HK-2 (cell line): ENCODE data around the gene AFF3.
"Not testable (repeated sequence)": the region's sequence is repeated elsewhere in the genome, so short reads cannot be mapped to it uniquely, and the experiment has no call there.

ENCODE experiments used
- DNase-seq: peaks from one replicate; pipeline ENCODE4 v3.0.0-alpha.2; 2018; ENCODE audit not compliant: unreplicated experiment

Gene AFF3

GRCh38 chr2:100106460-100106859, 35.9 kb downstream of the AFF3 start:
- no peak for DNase-seq

DNA sequence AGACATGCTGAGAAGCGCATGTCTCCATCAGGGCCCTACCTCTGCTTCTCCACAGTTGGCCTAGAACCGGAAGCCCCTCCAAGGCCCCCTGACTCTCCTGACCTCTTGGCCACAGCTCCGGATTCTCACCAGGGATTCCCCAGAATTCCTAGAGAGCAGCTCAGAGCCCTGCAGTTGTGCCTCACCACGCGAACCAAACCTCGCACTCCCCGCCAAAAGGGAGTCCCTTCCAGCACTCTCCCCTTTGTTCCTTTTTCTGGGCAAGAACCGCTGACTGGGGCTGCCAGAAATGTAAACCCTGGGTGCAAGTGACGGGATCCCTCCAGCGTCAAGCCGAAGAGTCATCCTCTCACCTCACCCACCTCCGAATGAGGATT, 36.7 kb downstream of the AFF3 start:
- peak; percentile 27 for DNase-seq

- peak; percentile 32 for DNase-seq
Measured at GRCh38 chr2:100104718-100105677, 37.4 kb downstream of the AFF3 start.

GRCh38 chr2:100104265-100104664, 38.1 kb downstream of the AFF3 start:
- not testable (repeated sequence) for DNase-seq

DNA sequence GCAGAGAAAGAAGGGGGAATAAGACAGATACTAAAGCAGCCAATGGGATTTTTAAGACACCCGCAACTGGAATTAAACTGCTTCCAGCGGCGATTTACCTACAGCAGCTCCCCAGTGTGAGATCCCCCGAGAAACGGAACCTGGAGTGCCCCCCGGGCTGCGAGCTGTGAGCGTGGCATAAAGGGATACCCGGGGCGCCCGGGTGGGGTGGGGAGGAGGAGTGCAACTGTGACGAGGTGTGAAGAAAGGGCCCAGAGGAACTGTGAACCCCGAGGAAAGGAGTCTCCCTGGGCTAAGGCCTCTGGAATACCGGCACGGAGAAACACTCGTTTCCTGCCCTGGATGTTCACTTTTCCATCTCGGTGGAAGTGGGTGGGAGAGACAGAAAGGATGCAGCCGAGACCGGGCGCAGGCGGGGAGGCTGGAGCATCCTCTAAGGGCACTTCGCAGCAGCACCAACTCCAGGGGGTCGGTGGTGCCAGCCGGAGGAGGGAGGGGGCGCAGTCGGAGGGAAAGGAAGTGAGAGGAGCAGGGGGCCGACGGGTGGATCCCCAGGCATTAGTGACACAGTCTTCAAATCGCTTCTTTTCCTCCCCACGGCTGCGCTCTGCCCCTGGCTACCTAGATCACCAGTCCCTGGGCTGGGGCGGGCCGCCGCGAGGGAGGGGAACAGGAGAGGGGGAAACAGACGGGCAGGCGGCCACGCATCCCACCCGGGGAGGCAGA, 38.7 kb downstream of the AFF3 start:
- not testable (repeated sequence) for DNase-seq

DNA sequence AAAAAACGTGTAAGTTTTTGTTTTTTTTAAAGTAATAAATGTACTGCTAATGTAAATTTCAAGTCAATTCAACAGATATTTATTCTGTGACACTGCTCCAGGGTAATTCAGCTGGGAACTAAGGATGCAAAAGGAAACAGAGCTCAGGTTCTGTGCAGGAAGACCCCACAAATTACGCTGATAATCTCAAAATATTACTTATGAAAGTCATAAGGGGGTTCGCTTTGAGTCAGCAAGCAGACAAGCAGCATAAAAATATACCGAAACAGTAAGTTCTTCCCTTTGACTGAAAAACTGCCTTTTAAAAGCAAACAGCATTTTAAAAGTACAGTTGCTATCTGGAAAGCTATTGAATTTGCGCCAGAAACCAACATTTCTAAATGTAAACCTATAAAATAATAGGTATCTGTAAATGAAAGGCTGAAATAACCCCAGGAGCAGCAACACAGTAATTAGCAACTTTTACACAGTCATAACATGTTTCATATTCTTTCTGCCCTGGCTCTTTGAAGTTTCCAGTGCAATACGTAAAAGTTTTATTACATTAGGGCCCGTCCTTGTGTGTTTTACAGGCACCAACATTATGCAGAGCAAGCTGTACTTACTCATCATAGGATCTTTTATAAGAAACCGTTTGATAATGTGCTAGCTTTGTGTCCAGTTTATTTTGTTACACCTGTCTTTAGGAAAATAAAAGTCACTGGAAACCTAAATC, 39.8 kb downstream of the AFF3 start:
- DNase-seq, result not testable (repeated sequence)

DNA sequence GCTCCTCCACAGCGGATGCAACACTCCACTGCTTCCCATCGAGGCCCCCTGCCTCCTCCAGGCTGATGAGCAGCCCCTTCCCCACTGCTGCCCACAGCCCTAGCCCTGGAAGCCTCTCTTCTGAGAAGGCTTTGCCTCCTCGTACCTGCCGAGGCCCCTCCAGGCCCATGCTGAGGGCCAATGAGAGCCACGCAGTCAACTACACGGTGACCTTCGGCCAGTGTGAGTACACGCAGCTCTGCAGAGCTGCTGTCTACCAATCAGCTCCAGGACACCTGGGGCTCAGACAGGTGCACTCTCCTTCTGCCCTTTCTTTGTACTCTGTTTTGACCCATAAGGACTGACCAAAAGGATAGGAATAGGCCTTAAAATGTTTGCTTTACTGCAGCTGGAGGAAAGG, 43.5 kb downstream of the AFF3 start:
- DNase-seq, result not testable (repeated sequence)

GRCh38 chr2:100097611-100098294, 44.6 kb downstream of the AFF3 start:
- DNase-seq, result not testable (repeated sequence)

- DNase-seq, result not testable (repeated sequence)
Measured at GRCh38 chr2:100095845-100096244, 46.5 kb downstream of the AFF3 start.

GRCh38 chr2:100091807-100092206, 50.6 kb downstream of the AFF3 start:
- DNase-seq, result not testable (repeated sequence)

DNA sequence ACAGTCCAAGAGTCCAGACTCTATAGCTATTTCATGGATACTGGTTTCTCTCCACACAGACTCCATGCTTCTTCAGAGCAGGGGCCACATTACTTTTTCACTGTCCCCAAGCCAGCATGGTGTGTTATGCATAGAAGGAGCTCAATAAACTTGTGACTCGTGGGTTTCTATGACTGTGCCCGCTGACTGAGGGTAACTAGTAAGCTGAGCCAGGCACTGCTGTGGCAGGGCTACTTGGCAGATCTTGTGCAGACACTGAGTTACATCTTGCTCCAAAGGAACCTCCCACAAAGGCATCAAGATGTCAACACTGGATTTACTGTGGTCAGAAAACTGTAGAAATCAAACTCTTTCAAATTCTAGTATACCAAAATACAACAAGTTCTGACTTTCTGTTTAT, 56.6 kb downstream of the AFF3 start:
- not testable (repeated sequence) for DNase-seq

DNA sequence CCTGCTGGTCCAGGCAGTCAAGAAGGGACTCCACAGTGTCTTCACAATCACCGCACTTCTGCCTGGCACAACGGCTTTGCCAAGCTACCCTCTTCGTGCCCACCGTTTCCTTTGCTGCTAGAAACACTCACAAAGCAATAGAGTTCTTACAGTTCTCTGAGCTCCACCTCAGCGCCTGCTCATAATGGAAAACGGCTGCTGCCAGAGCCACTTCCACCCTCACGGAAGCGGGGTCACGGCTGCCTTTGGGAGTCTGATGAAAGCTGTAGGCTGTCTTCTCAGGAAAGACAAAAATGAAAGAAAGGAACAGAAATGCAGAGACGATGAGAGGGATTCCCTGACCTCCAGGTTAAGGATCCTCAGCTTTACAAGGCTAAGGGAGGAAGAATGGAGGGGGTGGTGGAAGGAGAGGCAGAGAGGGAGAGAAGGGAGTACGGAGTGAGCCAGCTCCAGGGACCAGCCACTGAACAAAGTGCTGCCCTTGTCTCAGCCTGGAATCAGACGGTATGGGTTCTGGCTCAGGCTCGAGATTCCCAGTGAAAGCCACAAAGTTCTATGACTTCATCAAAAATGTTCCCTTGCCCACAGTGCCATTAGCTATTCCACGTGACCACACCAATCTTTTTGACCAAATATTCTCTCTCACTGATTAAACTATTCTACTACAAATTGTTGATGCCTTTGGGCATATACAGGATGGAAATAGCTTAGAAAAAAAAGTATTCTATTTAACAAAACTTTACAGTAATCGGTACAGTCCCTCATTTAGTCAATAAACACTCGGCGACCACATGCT, 58.8 kb downstream of the AFF3 start:
- DNase-seq, result not testable (repeated sequence)

- not testable (repeated sequence) for DNase-seq
Measured at GRCh38 chr2:100082302-100082978, 60.0 kb downstream of the AFF3 start.

DNA sequence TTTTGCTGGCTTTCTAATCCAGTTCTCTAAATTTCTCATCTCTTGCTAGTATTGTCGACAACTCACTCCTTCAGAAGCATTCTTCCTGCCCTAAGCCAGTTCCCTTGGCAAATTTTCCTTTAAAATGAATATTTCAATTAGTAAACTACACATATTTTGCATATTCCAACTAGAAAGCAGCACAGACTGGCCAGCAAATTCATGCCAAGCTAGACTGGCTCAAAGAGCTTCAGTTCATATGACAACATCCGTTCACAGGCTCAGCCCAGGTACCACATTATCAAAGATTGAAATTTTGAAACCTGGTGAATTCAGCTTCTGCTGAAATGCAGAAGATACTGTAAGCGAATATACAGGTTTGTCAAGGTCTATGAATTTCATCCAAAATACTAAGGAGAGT, 64.5 kb downstream of the AFF3 start:
- DNase-seq, result no peak

DNA sequence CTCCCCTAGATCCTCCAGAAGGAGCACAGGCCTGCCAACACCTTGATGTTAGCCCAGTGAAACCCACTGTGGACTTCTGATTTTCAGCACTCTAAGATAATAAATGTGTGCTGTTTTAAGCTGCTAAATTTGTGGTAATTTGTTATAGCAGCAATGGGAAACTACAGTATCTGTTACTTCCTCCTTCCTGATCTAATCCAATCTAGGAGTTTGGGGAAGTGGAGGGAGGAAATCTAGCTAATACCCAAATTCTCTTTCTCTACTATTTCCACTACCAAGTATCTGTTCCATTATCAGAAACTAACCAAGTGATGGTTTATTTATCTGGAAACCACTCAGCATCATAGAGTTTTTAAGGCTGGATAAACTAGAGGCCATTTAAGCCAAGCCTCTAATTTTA, 64.9 kb downstream of the AFF3 start:
- DNase-seq, result no peak

- no peak for DNase-seq
Measured at GRCh38 chr2:100075532-100075931, 66.9 kb downstream of the AFF3 start.

- no peak for DNase-seq
Measured at GRCh38 chr2:100073110-100073509, 69.3 kb downstream of the AFF3 start.

DNA sequence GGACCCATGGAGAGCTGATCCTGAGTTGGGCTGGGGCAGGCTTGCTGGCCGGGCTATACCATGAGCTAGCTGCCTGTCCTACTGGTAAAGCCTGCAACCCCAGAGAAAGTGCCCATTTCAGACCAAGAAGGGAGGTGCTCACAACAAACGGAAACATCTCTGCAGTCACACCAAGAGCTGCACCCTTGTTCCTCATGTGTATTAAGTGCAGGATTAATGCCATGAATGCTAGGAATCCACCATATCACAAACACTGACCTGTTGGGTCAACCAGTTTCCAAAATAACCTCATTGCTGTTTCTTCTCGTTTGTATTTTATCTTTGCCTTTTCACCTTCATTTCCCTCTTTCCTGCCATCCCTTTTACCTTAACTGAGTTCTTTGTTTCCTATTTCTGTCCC, 69.9 kb downstream of the AFF3 start:
- no peak for DNase-seq

DNA sequence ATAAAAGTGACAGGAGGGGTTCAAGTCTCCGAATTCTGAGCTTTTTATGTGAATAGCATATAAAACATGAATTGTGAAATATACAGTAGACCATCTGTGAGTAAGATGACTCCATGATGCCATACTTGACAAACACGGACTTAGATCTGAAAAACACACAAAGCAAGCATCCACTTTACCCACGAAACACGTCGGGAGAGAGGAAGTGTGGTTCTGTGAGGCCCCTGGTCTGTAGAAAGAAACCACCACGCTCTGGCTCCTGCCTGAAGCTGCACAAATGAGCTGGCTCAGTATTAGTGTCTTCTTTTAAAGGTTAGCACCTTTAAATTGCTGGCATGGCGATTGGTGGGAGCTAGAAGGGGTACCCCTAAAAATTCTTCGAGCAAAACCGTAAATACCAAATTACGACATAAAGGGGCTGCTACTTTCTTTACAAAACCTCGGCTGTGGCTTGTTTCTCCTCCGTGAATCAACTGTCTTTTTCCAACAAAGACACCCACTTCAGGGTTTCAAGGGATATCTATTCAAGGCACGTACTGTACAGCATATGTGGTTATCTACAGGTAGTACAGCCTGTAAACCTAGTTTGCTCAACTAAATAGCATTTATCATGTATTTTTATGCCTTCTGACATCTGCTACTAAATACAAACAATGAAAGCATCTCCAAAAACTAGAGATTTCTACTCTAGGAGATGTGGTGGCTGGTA, 70.9 kb downstream of the AFF3 start:
- DNase-seq, result no peak

GRCh38 chr2:100070078-100070477, 72.3 kb downstream of the AFF3 start:
- no peak for DNase-seq
